Common myeloid progenitor, CD34-positive (primary cell): Measurements from ENCODE around the gene MED23.

Experiments used
- CTCF ChIA-PET: fragments of 350-600 bp; sonication (Branson Sonifier 250); formaldehyde crosslinking; loops from one replicate; lab custom pipeline; 2021; ENCODE audit warnings: antibody characterized with exemption; lab: Charles Lee
- POLR2A ChIA-PET: fragments of 350-600 bp; sonication (Branson Sonifier 250); formaldehyde crosslinking; loops from one replicate; lab custom pipeline; 2021; ENCODE audit warnings: antibody characterized with exemption; lab: Charles Lee
- DNase-seq, 3 donors: peaks; one replicate each; pipeline versions ENCODE4 v3.0.0 to v3.0.0-alpha.2; 2013
- H3K27ac ChIP-seq, 2 experiments: 1 replicate in 1 of 2; 2 replicates in 1 of 2; pipeline ENCODE4 v1.7.0; 2013; ENCODE audit warnings: inconsistent platforms in 2 of 2, low read length in 2 of 2, mild to moderate bottlenecking in 2 of 2, low read depth in 1 of 2, moderate library complexity in 1 of 2; ENCODE audit not compliant: severe bottlenecking in 2 of 2, insufficient read depth in 1 of 2, poor library complexity in 1 of 2
- H3K27me3 ChIP-seq, 5 experiments: replicated peaks in 2 of 5; 1 replicate in 3 of 5; 2 replicates in 2 of 5; pipeline versions ENCODE4 v1.6.1 to v1.7.0; 2013; ENCODE audit warnings: low read length in 4 of 5, mild to moderate bottlenecking in 2 of 5, moderate library complexity in 2 of 5, inconsistent platforms in 1 of 5; ENCODE audit not compliant: insufficient read depth in 5 of 5, control insufficient read depth in 4 of 5
- H3K36me3 ChIP-seq, 4 experiments: 1 replicate in 2 of 4; 2 replicates in 2 of 4; pipeline versions ENCODE4 v1.6.1 to v1.7.0; 2013; ENCODE audit warnings: low read length in 3 of 4, control low read depth in 1 of 4, mild to moderate bottlenecking in 1 of 4; ENCODE audit not compliant: control insufficient read depth in 4 of 4, insufficient read depth in 4 of 4
- H3K4me1 ChIP-seq, 4 experiments: 1 replicate in 3 of 4; 2 replicates in 1 of 4; pipeline versions ENCODE4 v1.6.1 to v1.7.1; 2013; ENCODE audit warnings: low read length in 3 of 4, mild to moderate bottlenecking in 3 of 4, control low read depth in 1 of 4, inconsistent platforms in 1 of 4, moderate library complexity in 1 of 4; ENCODE audit not compliant: control insufficient read depth in 4 of 4, insufficient read depth in 4 of 4; ENCODE audit errors: control extremely low read depth in 1 of 4
- H3K4me3 ChIP-seq, 7 experiments: 1 replicate in 4 of 7; 2 replicates in 3 of 7; pipeline versions ENCODE4 v1.5.1 to v1.7.0; 2013; ENCODE audit warnings: mild to moderate bottlenecking in 7 of 7, low read length in 6 of 7, moderate library complexity in 6 of 7, inconsistent platforms in 2 of 7, low read depth in 2 of 7, control low read depth in 1 of 7; ENCODE audit not compliant: insufficient read depth in 4 of 7, control insufficient read depth in 1 of 7; ENCODE audit errors: extremely low read depth in 1 of 7
- H3K9me3 ChIP-seq, 5 experiments: 1 replicate in 4 of 5; 2 replicates in 1 of 5; pipeline versions ENCODE4 v1.6.1 to v1.7.1; 2013; ENCODE audit warnings: low read length in 4 of 5, mild to moderate bottlenecking in 2 of 5, inconsistent platforms in 1 of 5, low read depth in 1 of 5, moderate library complexity in 1 of 5; ENCODE audit not compliant: control insufficient read depth in 4 of 5, insufficient read depth in 2 of 5; ENCODE audit errors: control extremely low read depth in 1 of 5
- WGBS: methylation state at CpG from one replicate; pipeline ENCODE4 v1.1.5; 2013; ENCODE audit not compliant: insufficient coverage; 5-methylcytosine and 5-hydroxymethylcytosine counted together

Gene MED23

GRCh38 chr6:131524695-131525336, 103.2 kb downstream of the MED23 start:
- ChIA-PET POLR2A (no interaction called here), CTCF (interaction anchor here (1.7 kb wide), 1 partner anchor 342 kb away, joined by 4 read pairs; no protein-coding TSS in a partner anchor)
- Histone ChIP-seq H3K9me3 (no peaks in the 10 kb centered on the region), H3K4me3 (no peak overlapping the region), H3K36me3 (no peaks in the 10 kb centered on the region), H3K27me3 (no peaks in the 10 kb centered on the region), H3K4me1 (peaks cover 0 to 3% (median under 1%) of the 10 kb centered on the region in 4 experiments), H3K27ac (no peak overlapping the region)
- no peak for DNase-seq
- WGBS = 94% methylated on average over 24 of the region's 25 CpGs

DNA sequence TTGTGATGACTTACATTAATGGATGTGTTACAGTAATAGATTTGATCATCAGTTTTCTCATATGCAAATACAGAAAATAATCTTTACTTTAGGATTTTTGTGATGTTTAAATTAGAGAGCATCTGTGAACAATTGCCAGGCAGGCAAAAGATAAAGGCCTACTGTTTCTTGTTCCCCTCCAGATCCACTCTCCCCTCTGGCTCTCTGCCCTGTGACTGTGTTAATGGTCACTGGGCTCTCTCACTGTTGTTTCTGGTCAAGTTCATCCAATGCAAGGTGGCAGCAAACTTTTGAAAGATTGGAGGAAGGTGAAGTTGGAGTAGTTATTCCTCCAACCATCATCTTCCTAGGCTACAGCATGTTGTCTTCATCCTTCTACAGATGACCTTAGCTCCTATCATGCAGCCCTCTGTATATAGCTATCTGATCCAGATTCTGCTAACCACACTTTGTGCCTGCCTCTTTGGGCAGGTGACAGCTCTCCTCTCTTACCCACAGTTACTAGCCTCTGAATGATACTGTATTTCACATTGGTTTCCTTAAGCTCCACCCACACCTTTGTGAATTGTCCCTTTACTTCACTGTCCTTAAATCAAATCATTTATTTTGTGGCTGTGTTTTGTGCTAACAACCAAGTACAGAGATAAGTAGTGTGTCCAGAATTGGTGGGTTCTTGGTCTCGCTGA, 103.9 kb downstream of the MED23 start:
- WGBS = no CpG with 5 or more reads among the region's 1 CpG
- Histone ChIP-seq H3K36me3 (no peaks in the 10 kb centered on the region), H3K4me1 (peaks cover 0 to 3% (median under 1%) of the 10 kb centered on the region in 4 experiments), H3K27me3 (no peaks in the 10 kb centered on the region), H3K9me3 (no peaks in the 10 kb centered on the region), H3K4me3 (no peak overlapping the region), H3K27ac (no peak overlapping the region)
- DNase-seq = no peak
- ChIA-PET CTCF (interaction anchor here (1.0 to 1.7 kb wide), 2 partner anchors 329 to 341 kb away, joined by 3 to 4 read pairs; no protein-coding TSS in a partner anchor), POLR2A (no interaction called here)
